Uterus (tissue), 4 donors: ENCODE measurements around the gene ADM2. TPM values are rescaled to one million over a fixed set of nuclear protein-coding genes. Genes with fewer than 3 reads are reported as not detected.

Source experiments
- DNase-seq, 2 donors: peaks; one replicate each; pipeline ENCODE4 v3.0.0-alpha.2; 2019 to 2020
- H3K27ac ChIP-seq, 2 donors: fragments of 200-600 bp; sonication (generic); 1 replicate in 1 of 2; 2 replicates in 1 of 2; pipeline ENCODE4 v1.5.1; 2016 to 2018
- H3K27me3 ChIP-seq, 2 donors: fragments of 200-600 bp; sonication (generic); one replicate each; pipeline ENCODE4 v1.5.1; 2018 to 2019; ENCODE audit warnings: control low read depth in 1 of 2
- H3K36me3 ChIP-seq, 2 donors: fragments of 200-600 bp; sonication (generic); one replicate each; pipeline ENCODE4 v1.5.1; 2019; ENCODE audit warnings: control low read depth in 1 of 2
- H3K4me1 ChIP-seq, 2 donors: fragments of 200-600 bp; sonication (generic); one replicate each; pipeline ENCODE4 v1.5.1; 2018 to 2019; ENCODE audit warnings: control low read depth in 1 of 2
- H3K4me3 ChIP-seq, 2 donors: fragments of 200-600 bp; sonication (generic); 1 replicate in 1 of 2; 2 replicates in 1 of 2; pipeline ENCODE4 v1.5.1; 2018 to 2019; ENCODE audit warnings: mild to moderate bottlenecking in 1 of 2
- H3K9me3 ChIP-seq, 2 donors: fragments of 200-600 bp; sonication (generic); one replicate each; pipeline ENCODE4 v1.5.1; 2019; ENCODE audit warnings: control low read depth in 1 of 2
- CTCF ChIP-seq, 4 experiments: fragments of 200-600 bp in 2 of 4; fragments of 450-650 bp in 2 of 4; sonication (generic) in 2 of 4; IDR thresholded peaks; one replicate each; pipeline ENCODE4 v1.5.1; 2016 to 2019; ENCODE audit warnings: antibody characterized with exemption in 4 of 4, mild to moderate bottlenecking in 2 of 4, moderate library complexity in 1 of 4
- POLR2A ChIP-seq, 2 donors: fragments of 450-650 bp; IDR thresholded peaks; one replicate each; pipeline ENCODE4 v1.6.1; 2016; ENCODE audit warnings: antibody characterized with exemption in 2 of 2, mild to moderate bottlenecking in 1 of 2, moderate library complexity in 1 of 2
- intact Hi-C: fragments of 100-400 bp; cut with DNase I; formaldehyde crosslinking; loops from one replicate; pipeline ENCODE4 v1.15.1; 2023; ENCODE audit warnings: low total_unique reads
- total RNA-seq, 4 donors: library from RNA; depleted of rRNA in 3 of 4; stranded (reverse); fragments of >200 nt in 3 of 4; gene quantifications; one replicate each; pipeline versions ENCODE4 v1.1.0 to v1.2.4, GENCODE V29; 2014 to 2023
- donor health status: DM: yes; HTN: yes; CAD: no.

The ADM2 gene
- total RNA-seq, 4 donors from 2014 or later: 0.14 to 0.95 TPM; not detected in 2

GRCh38 chr22:50455201-50455600 is 26.1 kb upstream of the ADM2 start:
- Histone ChIP-seq H3K9me3 (no peaks in the 10 kb centered on the region), H3K27me3 (no peaks in the 10 kb centered on the region), H3K36me3 (no peaks in the 10 kb centered on the region), H3K4me1 (no peaks in the 10 kb centered on the region), H3K27ac (no peak overlapping the region), H3K4me3 (no peak overlapping the region)
- intact Hi-C loops: no loop called here
- TF ChIP-seq POLR2A (IDR thresholded peaks at IDR 0.05) (no peak), CTCF (IDR thresholded peaks at IDR 0.05) (no peak)
- no peak for DNase-seq

GRCh38 chr22:50456026-50456425 is 25.3 kb upstream of the ADM2 start:
- Histone ChIP-seq H3K4me1 (no peaks in the 10 kb centered on the region), H3K27me3 (no peaks in the 10 kb centered on the region), H3K36me3 (no peaks in the 10 kb centered on the region), H3K27ac (no peak overlapping the region), H3K9me3 (no peaks in the 10 kb centered on the region), H3K4me3 (no peak overlapping the region)
- TF ChIP-seq CTCF (IDR thresholded peaks at IDR 0.05): no peak
- TF ChIP-seq POLR2A (IDR thresholded peaks at IDR 0.05): no peak
- intact Hi-C loops: no loop called here
- no peak for DNase-seq

GRCh38 chr22:50456466-50457234 is 24.7 kb upstream of the ADM2 start:
- H3K36me3 ChIP-seq: no peaks in the 10 kb centered on the region
- H3K9me3 ChIP-seq: no peaks in the 10 kb centered on the region
- H3K27ac ChIP-seq: no peak overlapping the region
- H3K4me1 ChIP-seq: no peaks in the 10 kb centered on the region
- H3K27me3 ChIP-seq: no peaks in the 10 kb centered on the region
- intact Hi-C loops: no loop called here
- H3K4me3 ChIP-seq: no peak overlapping the region
- no peak for TF ChIP-seq CTCF (IDR thresholded peaks at IDR 0.05)
- TF ChIP-seq POLR2A (IDR thresholded peaks at IDR 0.05): no peak
- no peak for DNase-seq

- Histone ChIP-seq H3K4me1 (no peaks in the 10 kb centered on the region), H3K27ac (no peak overlapping the region), H3K36me3 (no peaks in the 10 kb centered on the region), H3K9me3 (no peaks in the 10 kb centered on the region), H3K27me3 (no peaks in the 10 kb centered on the region), H3K4me3 (no peak overlapping the region)
- TF ChIP-seq CTCF (IDR thresholded peaks at IDR 0.05): no peak
- no peak for TF ChIP-seq POLR2A (IDR thresholded peaks at IDR 0.05)
- DNase-seq: no peak
- intact Hi-C loops: no loop called here
These were observed 22.3 kb upstream of the ADM2 start for GRCh38 chr22:50459016-50459415.

- no peaks in the 10 kb centered on the region for H3K9me3 ChIP-seq
- H3K4me3 ChIP-seq: no peak overlapping the region
- no peak overlapping the region for H3K27ac ChIP-seq
- no peaks in the 10 kb centered on the region for H3K36me3 ChIP-seq
- intact Hi-C loops: no loop called here
- H3K4me1 ChIP-seq: no peaks in the 10 kb centered on the region
- DNase-seq: no peak
- no peak for TF ChIP-seq CTCF (IDR thresholded peaks at IDR 0.05)
- no peak for TF ChIP-seq POLR2A (IDR thresholded peaks at IDR 0.05)
- H3K27me3 ChIP-seq: no peaks in the 10 kb centered on the region
These were observed 21.7 kb upstream of the ADM2 start for GRCh38 chr22:50459496-50460140.
